GM12801 (cell line): ENCODE data around the gene SPNS2.

Source experiments
- TF ChIP-seq, protein P1 (sequence below): IDR thresholded peaks from one replicate; pipeline ENCODE4 v1.5.1; 2011; ENCODE audit warnings: control low read depth; ENCODE audit not compliant: insufficient read length; ENCODE audit errors: extremely low read depth

Gene SPNS2

DNA sequence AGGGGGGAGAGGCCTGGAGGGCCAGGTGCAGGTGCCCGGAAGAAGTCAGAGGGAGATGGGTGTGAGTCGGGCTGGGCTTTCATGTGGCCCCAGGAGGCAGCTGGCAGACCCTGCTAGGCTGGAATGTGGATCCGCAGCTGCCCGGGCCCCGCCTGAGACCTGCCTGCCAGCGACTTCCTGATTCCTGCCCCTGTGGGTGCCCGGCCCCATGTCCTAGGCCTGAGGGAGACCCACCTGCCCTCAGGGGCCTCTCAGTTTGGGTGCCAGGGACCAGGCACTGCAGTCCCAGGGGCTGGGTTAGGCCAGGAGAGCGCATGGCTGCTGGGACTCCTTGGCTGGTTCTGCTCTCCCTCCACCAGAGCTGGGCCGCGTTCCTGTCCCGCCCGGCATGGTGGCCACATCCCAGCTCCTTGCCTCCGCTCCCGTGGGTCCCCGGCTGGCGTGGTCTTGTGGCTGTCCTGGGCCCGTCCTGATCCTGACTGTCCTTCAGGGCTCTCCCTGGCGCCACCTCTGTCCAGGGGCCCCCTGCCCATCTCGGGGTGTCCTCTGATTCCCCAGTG is 22.1 kb upstream of the SPNS2 start:
- TF ChIP-seq, protein P1, sequence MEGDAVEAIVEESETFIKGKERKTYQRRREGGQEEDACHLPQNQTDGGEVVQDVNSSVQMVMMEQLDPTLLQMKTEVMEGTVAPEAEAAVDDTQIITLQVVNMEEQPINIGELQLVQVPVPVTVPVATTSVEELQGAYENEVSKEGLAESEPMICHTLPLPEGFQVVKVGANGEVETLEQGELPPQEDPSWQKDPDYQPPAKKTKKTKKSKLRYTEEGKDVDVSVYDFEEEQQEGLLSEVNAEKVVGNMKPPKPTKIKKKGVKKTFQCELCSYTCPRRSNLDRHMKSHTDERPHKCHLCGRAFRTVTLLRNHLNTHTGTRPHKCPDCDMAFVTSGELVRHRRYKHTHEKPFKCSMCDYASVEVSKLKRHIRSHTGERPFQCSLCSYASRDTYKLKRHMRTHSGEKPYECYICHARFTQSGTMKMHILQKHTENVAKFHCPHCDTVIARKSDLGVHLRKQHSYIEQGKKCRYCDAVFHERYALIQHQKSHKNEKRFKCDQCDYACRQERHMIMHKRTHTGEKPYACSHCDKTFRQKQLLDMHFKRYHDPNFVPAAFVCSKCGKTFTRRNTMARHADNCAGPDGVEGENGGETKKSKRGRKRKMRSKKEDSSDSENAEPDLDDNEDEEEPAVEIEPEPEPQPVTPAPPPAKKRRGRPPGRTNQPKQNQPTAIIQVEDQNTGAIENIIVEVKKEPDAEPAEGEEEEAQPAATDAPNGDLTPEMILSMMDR, result no peak

DNA sequence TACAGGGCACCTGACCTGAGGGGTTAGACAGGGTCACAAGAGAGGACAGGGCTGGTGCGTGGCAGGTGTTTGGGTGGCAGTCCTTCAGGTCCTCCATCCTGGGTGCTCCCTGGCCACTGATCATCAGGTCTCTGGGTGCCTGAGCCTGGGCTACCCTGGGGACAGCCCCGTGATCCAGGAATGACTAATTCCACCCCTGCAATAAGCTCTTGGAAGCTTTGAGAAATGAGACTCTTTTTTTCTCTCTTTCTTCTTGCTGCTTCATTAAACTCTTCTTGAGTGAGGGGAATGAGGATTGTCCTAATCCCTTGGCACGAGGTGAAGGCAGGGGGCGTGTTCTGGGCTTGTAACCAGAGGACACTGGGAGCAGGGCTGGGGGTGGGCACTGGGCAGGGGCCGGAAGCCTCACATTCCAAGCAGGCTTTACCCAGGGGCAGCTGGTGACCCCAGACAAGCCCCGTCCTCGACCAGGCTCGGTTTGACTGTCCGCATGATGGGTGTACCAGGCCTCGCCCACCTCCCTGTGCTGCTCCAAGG is 21.4 kb upstream of the SPNS2 start:
- TF ChIP-seq, protein P1, result no peak

DNA sequence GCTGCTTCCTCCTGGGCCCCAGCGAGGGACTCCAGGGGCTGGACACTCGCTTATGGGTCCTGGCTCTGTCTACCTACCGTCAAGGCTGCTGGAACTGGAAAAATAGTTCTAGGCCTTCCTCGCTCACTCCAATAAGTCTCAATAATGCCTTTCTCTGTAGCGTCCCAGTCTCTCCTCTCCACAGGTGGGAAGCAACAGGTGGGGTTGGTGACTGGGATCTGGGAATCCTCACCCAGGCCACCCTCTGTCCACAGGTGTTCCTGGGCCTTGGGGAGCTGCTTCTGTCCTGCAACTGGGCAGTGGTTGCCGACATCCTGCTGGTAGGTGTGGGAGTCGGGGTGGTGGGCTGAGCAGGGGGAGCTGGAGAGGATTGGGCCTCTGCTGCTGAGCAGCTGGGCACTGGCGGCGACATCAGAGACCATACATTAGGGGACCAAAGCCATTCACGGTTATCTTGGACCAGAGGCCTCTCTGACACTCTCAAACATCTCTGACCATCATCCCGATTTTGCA is 20.3 kb upstream of the SPNS2 start:
- TF ChIP-seq, protein P1, result no peak

DNA sequence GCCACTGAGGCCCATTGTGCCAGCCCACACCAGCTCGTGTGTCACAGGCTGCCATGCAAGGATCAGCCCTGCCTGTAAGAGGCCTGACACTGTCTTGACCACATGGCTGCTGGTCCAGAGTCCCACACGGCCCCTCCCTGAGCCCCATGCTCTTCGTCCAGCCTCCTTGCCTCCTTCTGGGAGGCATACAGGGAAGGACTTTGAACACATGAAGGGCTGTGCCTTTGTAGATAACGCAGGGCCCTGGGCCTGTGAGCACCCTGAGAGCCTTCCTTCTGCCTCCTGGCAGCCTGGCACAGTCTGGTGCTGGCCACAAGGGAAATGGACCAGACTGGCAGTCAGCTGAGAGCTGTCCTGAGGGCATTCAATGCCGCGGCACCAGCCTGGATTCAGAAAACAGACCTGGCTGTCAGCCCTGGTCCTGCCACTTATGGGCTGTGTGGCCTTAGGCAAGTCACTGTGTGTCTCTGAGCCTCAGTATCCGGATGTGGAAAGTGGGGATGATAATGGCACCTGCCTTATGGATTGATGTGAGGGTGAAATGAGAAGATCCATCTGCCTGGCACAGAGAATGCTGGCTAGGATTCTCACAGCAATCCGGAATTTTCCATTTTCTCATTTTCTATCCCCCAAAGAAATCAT is 19.2 kb upstream of the SPNS2 start:
- TF ChIP-seq, protein P1, result no peak

DNA sequence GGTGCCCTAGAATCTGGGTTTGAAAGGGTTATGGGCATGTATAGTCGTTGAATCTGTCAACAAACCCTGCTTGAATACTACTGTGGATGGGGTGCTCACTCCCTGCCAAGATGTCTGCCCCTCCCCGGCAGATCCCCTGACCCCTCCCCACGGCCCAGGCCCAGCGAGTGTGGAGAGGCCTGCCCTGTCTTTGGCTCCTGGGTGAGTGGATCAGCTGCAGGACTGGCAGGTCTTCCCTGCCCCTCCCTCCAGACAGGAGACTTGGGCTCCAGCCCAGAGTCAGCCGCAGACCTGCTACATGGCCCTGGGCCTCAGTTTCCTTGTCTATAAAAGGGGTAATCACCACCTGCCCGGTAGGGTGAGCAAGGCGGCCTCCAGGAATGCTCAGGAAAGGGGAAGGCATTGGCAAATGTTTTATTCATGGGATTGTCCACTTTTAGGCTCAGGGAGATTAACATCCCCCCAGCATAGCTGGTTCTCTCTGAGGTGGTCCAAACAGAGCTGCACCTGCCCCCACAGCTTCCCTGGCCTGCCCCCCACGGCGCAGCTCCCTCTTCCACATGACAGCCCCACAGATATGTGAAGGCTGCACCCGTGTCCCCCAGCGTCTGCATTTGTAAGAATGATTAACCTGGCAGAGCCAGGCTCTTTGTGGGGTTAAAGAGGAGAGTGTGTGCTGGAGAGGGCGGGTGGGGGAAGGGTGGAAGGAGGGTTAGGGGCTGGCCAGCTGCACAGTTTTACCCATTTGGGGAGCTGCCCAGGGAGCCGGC is 18.5 kb upstream of the SPNS2 start:
- TF ChIP-seq, protein P1, result no peak

DNA sequence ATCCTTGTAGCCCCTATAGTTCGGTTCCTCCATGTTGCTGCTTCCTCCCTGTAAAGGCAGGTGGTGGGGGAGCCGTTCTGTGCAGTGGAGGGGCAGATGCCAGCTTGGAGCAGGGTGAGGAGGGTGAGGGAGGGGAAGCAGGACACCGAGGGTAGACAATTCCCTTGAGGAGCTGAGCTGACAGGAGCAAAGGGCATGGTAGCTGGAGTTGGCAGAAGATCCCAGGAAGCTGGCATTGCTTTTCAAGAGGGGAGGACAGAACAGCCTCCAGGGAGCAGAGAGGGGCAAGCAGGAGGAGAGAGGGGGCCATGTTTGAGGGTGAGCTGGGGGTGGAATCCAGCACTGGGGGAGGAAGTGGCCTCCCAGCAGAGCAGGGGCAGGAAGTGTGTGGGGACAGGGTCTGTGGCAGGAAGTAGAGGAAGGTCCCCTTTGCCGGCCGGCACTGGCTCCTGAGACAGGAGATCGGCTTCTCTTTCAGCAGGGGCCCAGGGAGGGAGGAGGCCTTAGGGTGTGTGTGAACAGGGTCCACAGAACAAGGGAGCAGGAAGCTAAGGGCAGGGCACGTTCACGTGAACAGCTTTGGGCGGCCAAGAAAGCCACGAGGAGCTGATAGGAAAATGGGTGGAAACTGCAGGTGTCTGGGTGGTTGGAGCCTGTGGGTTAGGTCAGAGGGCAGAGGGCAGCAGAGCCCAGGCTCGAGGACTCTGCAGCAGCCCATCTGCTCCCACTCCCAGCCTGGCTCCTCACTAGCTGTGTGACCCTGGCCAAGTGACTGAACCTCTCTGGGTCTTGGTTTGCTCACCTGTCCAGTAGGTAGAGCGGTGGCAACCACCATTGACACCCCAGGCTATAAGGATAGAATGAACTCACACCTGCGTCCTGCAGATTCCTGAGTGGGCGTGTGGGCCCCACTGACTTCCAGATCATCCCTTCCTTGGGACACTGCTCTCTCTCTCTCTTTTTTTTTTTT is 17.5 kb upstream of the SPNS2 start:
- TF ChIP-seq, protein P1, result no peak
